ENCODE results near the gene IFIT2. TPM values are rescaled to one million over a fixed set of nuclear protein-coding genes. Genes with fewer than 3 reads are reported as not detected.

Gene IFIT2
- total RNA-seq, 1 experiment from 2014 or later: not detected

- H3K4me1 Mint-ChIP-seq: peaks cover 21 to 24% of the 10 kb centered on the region in 2 experiments
- H3K27me3 Mint-ChIP-seq (ENCODE audit: low read depth): no peaks in the 10 kb centered on the region
- no peaks in the 10 kb centered on the region for H3K9me3 Mint-ChIP-seq
- Histone ChIP-seq H2AK5ac (ENCODE audit: insufficient read length, low read length) (no peak overlapping the region), H3K23me2 (ENCODE audit: insufficient read length, low read depth, low read length, poor library complexity, severe bottlenecking) (no peaks in the 10 kb centered on the region), H3K9me3 (ENCODE audit: control insufficient read depth, low read depth, low read length) (no peaks in the 10 kb centered on the region), H3T11ph (ENCODE audit: low read length) (no peak overlapping the region), H2BK15ac (ENCODE audit: low read depth, low read length) (no peak overlapping the region), H2BK20ac (ENCODE audit: low read depth, low read length, poor library complexity, severe bottlenecking) (no peak overlapping the region), H2AFZ (ENCODE audit: low read length) (no peak overlapping the region), H3K56ac (ENCODE audit: insufficient read length, low read depth, low read length) (no peak overlapping the region), H4K91ac (ENCODE audit: insufficient read length, low read depth, low read length) (no peak overlapping the region), H3K79me1 (ENCODE audit: insufficient read depth, low read depth, low read length, poor library complexity, severe bottlenecking) (no peaks in the 10 kb centered on the region), H3K27ac (ENCODE audit: insufficient read length, low read depth, low read length) (no peak overlapping the region), H4K8ac (replicated peaks; ENCODE audit: insufficient read length, low read depth, low read length) (no peak overlapping the region), H3K9ac (ENCODE audit: extremely low read depth, insufficient read length, low read length) (no peak overlapping the region), H2BK120ac (ENCODE audit: low read depth, low read length, poor library complexity, severe bottlenecking) (no peak overlapping the region), H3K18ac (ENCODE audit: insufficient read length, low read depth, low read length) (no peak overlapping the region), H3K4me2 (ENCODE audit: insufficient read depth, insufficient read length, low read length) (no peak overlapping the region), H2BK12ac (ENCODE audit: insufficient read length, low read depth, low read length) (no peak overlapping the region), H3K14ac (ENCODE audit: insufficient read depth, low read length) (no peak overlapping the region), H2BK5ac (ENCODE audit: insufficient read length, low read length) (no peak overlapping the region), H3K79me2 (ENCODE audit: insufficient read depth, low read length) (no peaks in the 10 kb centered on the region), H4K5ac (ENCODE audit: insufficient read length, low read depth, low read length) (no peak overlapping the region), H3K27me3 (ENCODE audit: insufficient read depth, low read length) (no peaks in the 10 kb centered on the region), H3K4ac (ENCODE audit: low read depth, low read length) (no peak overlapping the region), H3K4me1 (ENCODE audit: insufficient read depth, low read length) (peaks cover 11% of the 10 kb centered on the region), H4K20me1 (ENCODE audit: control insufficient read depth, insufficient read depth, insufficient read length) (no peaks in the 10 kb centered on the region), H3K23ac (ENCODE audit: insufficient read length, low read depth, low read length) (no peak overlapping the region)
- H3K36me3 Mint-ChIP-seq (ENCODE audit: insufficient read depth in 1 of 3, low read depth in 3 of 3): no peaks in the 10 kb centered on the region
- no CpG with 5 or more reads among the region's 3 CpGs for WGBS (ENCODE audit: extremely low coverage, insufficient read length, low lambda C conversion rate)
- H3K4me3 Mint-ChIP-seq: no peak overlapping the region
- no peak overlapping the region for H3K27ac Mint-ChIP-seq
- TF ChIP-seq CTCF (conservative IDR thresholded peaks at IDR 0.05): no peak
- no peak for DNase-seq
These were observed 34.4 kb downstream of the IFIT2 start for GRCh38 chr10:89336241-89336640.

All from H9 (cell line).